ENCODE results near the gene NCDN. TPM values are rescaled to one million over a fixed set of nuclear protein-coding genes. Genes with fewer than 3 reads are reported as not detected.
"Not testable (repeated sequence)": the region's sequence is repeated elsewhere in the genome, so short reads cannot be mapped to it uniquely, and the experiment has no call there.

The NCDN gene
- total RNA-seq, 4 donors from 2014 or later = 22.4 to 40.4 (median 29.2) TPM

GRCh38 chr1:35585281-35585680, 27.7 kb downstream of the NCDN start:
- Histone ChIP-seq H3K36me3 (peaks cover 0 to 2% (median 0%) of the 10 kb centered on the region in 4 donors), H3K9me3 (no peaks in the 10 kb centered on the region), H3K27me3 (no peaks in the 10 kb centered on the region), H3K4me1 (no peaks in the 10 kb centered on the region), H3K4me3 (no peak overlapping the region), H3K27ac (replicated peaks in 1 of 4) (no peak overlapping the region)
- WGBS = 84% methylated on average over 3 of the region's 3 CpGs
- TF ChIP-seq POLR2AphosphoS5 (IDR thresholded peaks at IDR 0.05) (no peak), POLR2A (IDR thresholded peaks at IDR 0.05; ENCODE audit: low read depth) (no peak), EP300 (IDR thresholded peaks at IDR 0.05) (no peak)
- TF ChIP-seq, protein P1, sequence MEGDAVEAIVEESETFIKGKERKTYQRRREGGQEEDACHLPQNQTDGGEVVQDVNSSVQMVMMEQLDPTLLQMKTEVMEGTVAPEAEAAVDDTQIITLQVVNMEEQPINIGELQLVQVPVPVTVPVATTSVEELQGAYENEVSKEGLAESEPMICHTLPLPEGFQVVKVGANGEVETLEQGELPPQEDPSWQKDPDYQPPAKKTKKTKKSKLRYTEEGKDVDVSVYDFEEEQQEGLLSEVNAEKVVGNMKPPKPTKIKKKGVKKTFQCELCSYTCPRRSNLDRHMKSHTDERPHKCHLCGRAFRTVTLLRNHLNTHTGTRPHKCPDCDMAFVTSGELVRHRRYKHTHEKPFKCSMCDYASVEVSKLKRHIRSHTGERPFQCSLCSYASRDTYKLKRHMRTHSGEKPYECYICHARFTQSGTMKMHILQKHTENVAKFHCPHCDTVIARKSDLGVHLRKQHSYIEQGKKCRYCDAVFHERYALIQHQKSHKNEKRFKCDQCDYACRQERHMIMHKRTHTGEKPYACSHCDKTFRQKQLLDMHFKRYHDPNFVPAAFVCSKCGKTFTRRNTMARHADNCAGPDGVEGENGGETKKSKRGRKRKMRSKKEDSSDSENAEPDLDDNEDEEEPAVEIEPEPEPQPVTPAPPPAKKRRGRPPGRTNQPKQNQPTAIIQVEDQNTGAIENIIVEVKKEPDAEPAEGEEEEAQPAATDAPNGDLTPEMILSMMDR (IDR thresholded peaks at IDR 0.05) = no peak
- intact Hi-C loops (cut with DNase I) = no loop called here
- DNase-seq (ENCODE audit: extremely low spot score) = no peak

DNA sequence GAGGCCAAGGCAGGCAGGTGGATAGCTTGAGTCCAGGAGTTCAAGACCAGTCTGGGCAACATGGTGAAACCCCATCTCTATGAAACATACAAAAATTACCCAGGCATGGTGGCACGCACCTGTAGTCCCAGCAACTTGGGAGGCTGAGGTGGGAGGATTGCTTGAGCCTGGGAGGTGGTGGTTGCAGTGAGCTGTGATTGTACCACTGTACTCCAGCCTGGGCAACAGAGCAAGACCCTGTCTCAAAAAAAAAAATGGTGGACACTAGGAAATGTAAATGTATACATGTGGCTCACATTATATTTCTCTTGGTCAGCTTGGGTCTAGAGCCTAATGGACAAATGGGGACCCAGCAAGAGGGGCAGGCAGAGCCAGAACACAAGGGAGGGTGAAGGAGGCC, 28.2 kb downstream of the NCDN start:
- H3K4me1 ChIP-seq; H3K36me3 ChIP-seq; H3K27me3 ChIP-seq; DNase-seq (ENCODE audit: extremely low spot score); H3K9me3 ChIP-seq; H3K27ac ChIP-seq (replicated peaks in 1 of 4); H3K4me3 ChIP-seq; intact Hi-C loops (cut with DNase I): not testable (repeated sequence)
- WGBS = 89% methylated on average over 1 of the region's 1 CpG

GRCh38 chr1:35586808-35587207, 29.2 kb downstream of the NCDN start:
- no peak overlapping the region for H3K27ac ChIP-seq (replicated peaks in 1 of 4)
- H3K4me1 ChIP-seq = no peaks in the 10 kb centered on the region
- no peaks in the 10 kb centered on the region for H3K27me3 ChIP-seq
- no peaks in the 10 kb centered on the region for H3K9me3 ChIP-seq
- 87% methylated on average over 7 of the region's 7 CpGs for WGBS
- no peak for TF ChIP-seq POLR2AphosphoS5 (IDR thresholded peaks at IDR 0.05)
- no peak for TF ChIP-seq EP300 (IDR thresholded peaks at IDR 0.05)
- TF ChIP-seq POLR2A (IDR thresholded peaks at IDR 0.05; ENCODE audit: low read depth) = no peak
- TF ChIP-seq, protein P1 (IDR thresholded peaks at IDR 0.05) = no peak
- no peak overlapping the region for H3K4me3 ChIP-seq
- peaks cover 0 to 10% (median 5%) of the 10 kb centered on the region in 4 donors for H3K36me3 ChIP-seq
- DNase-seq (ENCODE audit: extremely low spot score) = no peak
- intact Hi-C loops (cut with DNase I) = no loop called here

GRCh38 chr1:35587736-35588135, 30.1 kb downstream of the NCDN start:
- no peak for TF ChIP-seq POLR2A (IDR thresholded peaks at IDR 0.05; ENCODE audit: low read depth)
- TF ChIP-seq POLR2AphosphoS5 (IDR thresholded peaks at IDR 0.05) = no peak
- TF ChIP-seq, protein P1 (IDR thresholded peaks at IDR 0.05) = no peak
- no peak for TF ChIP-seq EP300 (IDR thresholded peaks at IDR 0.05)

GRCh38 chr1:35588197-35588910, 30.8 kb downstream of the NCDN start:
- H3K9me3 ChIP-seq = no peaks in the 10 kb centered on the region
- H3K27me3 ChIP-seq = no peaks in the 10 kb centered on the region
- H3K27ac ChIP-seq (replicated peaks in 1 of 4) = no peak overlapping the region
- H3K4me3 ChIP-seq = no peak overlapping the region
- WGBS = 73% methylated on average over 21 of the region's 21 CpGs
- H3K4me1 ChIP-seq = no peaks in the 10 kb centered on the region
- DNase-seq (ENCODE audit: extremely low spot score) = no peak
- TF ChIP-seq EP300 (IDR thresholded peaks at IDR 0.05) = no peak
- no peak for TF ChIP-seq POLR2AphosphoS5 (IDR thresholded peaks at IDR 0.05)
- TF ChIP-seq, protein P1 (IDR thresholded peaks at IDR 0.05) = no peak
- TF ChIP-seq POLR2A (IDR thresholded peaks at IDR 0.05; ENCODE audit: low read depth) = no peak
- intact Hi-C loops (cut with DNase I) = no loop called here
- H3K36me3 ChIP-seq = peaks cover 0 to 10% (median 5%) of the 10 kb centered on the region in 4 donors

More at GRCh38 chr1:35587736-35588135, 30.1 kb downstream of the NCDN start:
- no peak overlapping the region for H3K4me3 ChIP-seq
- no peak overlapping the region for H3K27ac ChIP-seq (replicated peaks in 1 of 4)
- intact Hi-C loops (cut with DNase I) = no loop called here
- no peak for DNase-seq (ENCODE audit: extremely low spot score)
- no peaks in the 10 kb centered on the region for H3K9me3 ChIP-seq
- WGBS = 84% methylated on average over 6 of the region's 6 CpGs
- H3K36me3 ChIP-seq = peaks cover 0 to 10% (median 5%) of the 10 kb centered on the region in 4 donors
- no peaks in the 10 kb centered on the region for H3K4me1 ChIP-seq
- no peaks in the 10 kb centered on the region for H3K27me3 ChIP-seq
